Measurements from ENCODE around the gene ANO4.

DNA sequence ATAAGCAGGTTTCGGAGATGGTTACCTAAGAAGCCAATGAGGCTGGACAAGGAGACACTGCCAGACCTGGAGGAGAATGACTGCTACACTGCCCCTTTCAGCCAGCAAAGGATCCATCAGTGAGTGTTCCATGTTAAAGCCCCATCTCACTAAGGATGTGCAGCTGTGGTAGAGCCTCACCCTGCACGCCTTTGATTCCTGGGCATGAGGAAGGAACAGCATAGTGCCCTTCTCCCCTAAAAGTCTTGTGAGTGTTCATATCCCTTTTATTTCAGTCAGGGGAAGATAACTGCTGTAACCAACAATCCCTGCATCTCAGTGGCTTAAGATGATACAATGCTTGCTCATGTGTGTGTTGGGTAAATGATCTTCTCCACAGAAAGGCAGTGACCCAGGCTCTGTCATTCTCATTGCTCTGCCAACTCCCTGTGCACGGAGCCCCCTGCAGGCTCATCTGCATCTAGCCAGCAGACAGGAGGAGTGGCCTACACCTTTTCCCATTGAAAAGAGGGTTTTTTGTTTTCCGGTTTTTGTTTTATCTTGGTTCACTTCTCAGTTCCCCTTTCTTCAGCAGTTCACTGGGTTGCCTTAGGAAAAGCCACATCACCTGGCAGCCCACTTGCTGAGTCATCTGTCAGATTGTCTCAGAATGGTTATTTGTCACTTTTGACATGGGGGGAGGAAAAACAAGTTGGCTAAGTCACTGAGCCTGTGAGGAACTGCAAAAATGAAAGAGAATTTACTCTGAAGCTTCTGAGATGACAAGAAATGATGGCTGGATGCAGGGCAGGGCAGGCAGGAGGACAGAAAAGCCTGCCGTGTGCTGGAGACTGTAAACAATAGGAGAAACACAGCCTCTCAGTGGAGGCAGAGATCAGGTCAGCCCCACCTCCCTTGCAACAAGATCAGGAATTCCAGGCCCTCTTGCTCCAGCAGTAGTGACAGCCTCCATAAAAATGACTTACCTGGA, 193.3 kb downstream of the ANO4 start:
- TF ChIP-seq, protein P1, sequence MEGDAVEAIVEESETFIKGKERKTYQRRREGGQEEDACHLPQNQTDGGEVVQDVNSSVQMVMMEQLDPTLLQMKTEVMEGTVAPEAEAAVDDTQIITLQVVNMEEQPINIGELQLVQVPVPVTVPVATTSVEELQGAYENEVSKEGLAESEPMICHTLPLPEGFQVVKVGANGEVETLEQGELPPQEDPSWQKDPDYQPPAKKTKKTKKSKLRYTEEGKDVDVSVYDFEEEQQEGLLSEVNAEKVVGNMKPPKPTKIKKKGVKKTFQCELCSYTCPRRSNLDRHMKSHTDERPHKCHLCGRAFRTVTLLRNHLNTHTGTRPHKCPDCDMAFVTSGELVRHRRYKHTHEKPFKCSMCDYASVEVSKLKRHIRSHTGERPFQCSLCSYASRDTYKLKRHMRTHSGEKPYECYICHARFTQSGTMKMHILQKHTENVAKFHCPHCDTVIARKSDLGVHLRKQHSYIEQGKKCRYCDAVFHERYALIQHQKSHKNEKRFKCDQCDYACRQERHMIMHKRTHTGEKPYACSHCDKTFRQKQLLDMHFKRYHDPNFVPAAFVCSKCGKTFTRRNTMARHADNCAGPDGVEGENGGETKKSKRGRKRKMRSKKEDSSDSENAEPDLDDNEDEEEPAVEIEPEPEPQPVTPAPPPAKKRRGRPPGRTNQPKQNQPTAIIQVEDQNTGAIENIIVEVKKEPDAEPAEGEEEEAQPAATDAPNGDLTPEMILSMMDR (IDR thresholded peaks at IDR 0.05 in 4 of 5, conservative IDR thresholded peaks at IDR 0.05 in 1 of 5): no peak
- TF ChIP-seq POLR2A (IDR thresholded peaks at IDR 0.05): no peak

Data from gastrocnemius medialis (tissue), 4 donors.